Keratinocyte (primary cell): ENCODE data around the gene OR8K1. TPM values are rescaled to one million over a fixed set of nuclear protein-coding genes. Genes with fewer than 3 reads are reported as not detected.

Experiments used
- DNase-seq: peaks from one replicate; pipeline ENCODE4 v3.0.0-alpha.2; 2011; ENCODE audit warnings: low read depth, missing footprints, low spot score
- FAIRE-seq: peaks from 2 replicates; lab custom pipeline; 2011; peaks lifted over from hg19 to GRCh38; lab: Jason Lieb, UNC
- H2AFZ ChIP-seq: 2 replicates; pipeline ENCODE4 v1.6.0; 2012; ENCODE audit warnings: low read length, control low read depth, inconsistent platforms; ENCODE audit not compliant: control insufficient read depth
- H3K27ac ChIP-seq: 2 replicates; pipeline ENCODE4 v1.5.1; 2011; ENCODE audit warnings: low read length; ENCODE audit not compliant: control insufficient read depth, insufficient read depth
- H3K27me3 ChIP-seq: 3 replicates; pipeline ENCODE4 v1.6.0; 2011; ENCODE audit warnings: low read length; ENCODE audit not compliant: control insufficient read depth, insufficient read depth; ENCODE audit errors: extremely low read depth
- H3K36me3 ChIP-seq, 2 experiments: 2 replicates in 1 of 2; 3 replicates in 1 of 2; pipeline ENCODE4 v1.5.1; 2011; ENCODE audit warnings: low read length in 2 of 2, mild to moderate bottlenecking in 1 of 2; ENCODE audit not compliant: control insufficient read depth in 2 of 2, insufficient read depth in 2 of 2; ENCODE audit errors: extremely low read depth in 1 of 2
- H3K4me1 ChIP-seq: 3 replicates; pipeline ENCODE4 v1.5.1; 2011; ENCODE audit warnings: low read length; ENCODE audit not compliant: control insufficient read depth, insufficient read depth; ENCODE audit errors: extremely low read depth
- H3K4me2 ChIP-seq: 3 replicates; pipeline ENCODE4 v1.6.0; 2011; ENCODE audit warnings: low read depth, low read length; ENCODE audit not compliant: control insufficient read depth, insufficient read depth; ENCODE audit errors: extremely low read depth
- H3K4me3 ChIP-seq, 3 experiments: fragments of 200-600 bp in 1 of 3; sonication (generic) in 1 of 3; 2 replicates in 2 of 3; 3 replicates in 1 of 3; pipeline ENCODE4 v1.5.1; 2011 to 2016; ENCODE audit warnings: low read length in 3 of 3, mild to moderate bottlenecking in 3 of 3, control low read depth in 2 of 3, inconsistent platforms in 1 of 3, low read depth in 1 of 3, mixed read lengths in 1 of 3, mixed run types in 1 of 3, moderate library complexity in 1 of 3; ENCODE audit not compliant: control insufficient read depth in 2 of 3, insufficient read depth in 2 of 3; ENCODE audit errors: extremely low read depth in 1 of 3
- H3K79me2 ChIP-seq: 2 replicates; pipeline ENCODE4 v1.6.0; 2012; ENCODE audit warnings: low read length; ENCODE audit not compliant: control insufficient read depth, insufficient read depth
- H3K9ac ChIP-seq: 3 replicates; pipeline ENCODE4 v1.6.0; 2011; ENCODE audit warnings: low read length; ENCODE audit not compliant: control insufficient read depth, insufficient read depth; ENCODE audit errors: extremely low read depth
- H3K9me1 ChIP-seq: 3 replicates; pipeline ENCODE4 v1.6.0; 2011; ENCODE audit warnings: low read length; ENCODE audit not compliant: control insufficient read depth, insufficient read depth; ENCODE audit errors: extremely low read depth
- H3K9me3 ChIP-seq: 2 replicates; pipeline ENCODE4 v1.5.1; 2012; ENCODE audit warnings: low read depth, low read length; ENCODE audit not compliant: control insufficient read depth
- H4K20me1 ChIP-seq: 3 replicates; pipeline ENCODE4 v1.6.0; 2011; ENCODE audit warnings: low read length; ENCODE audit not compliant: control insufficient read depth, insufficient read depth; ENCODE audit errors: extremely low read depth
- EZH2 ChIP-seq: IDR thresholded peaks from one replicate; pipeline ENCODE4 v1.6.1; 2012; ENCODE audit warnings: inconsistent platforms, mild to moderate bottlenecking, low read length, moderate library complexity
- dilution Hi-C: fragments of 300-500 bp; cut with MboI; formaldehyde crosslinking; loops from one replicate; pipeline ENCODE4 v1.7.0; 2020; ENCODE audit warnings: low sequenced_read_pairs; ENCODE audit not compliant: extremely low pct_ligation_motif_present
- polyA plus RNA-seq, 5 experiments: library from polyadenylated mRNA; depleted of rRNA in 3 of 5; stranded (reverse) in 3 of 5; stranded (forward) in 1 of 5; unstranded in 1 of 5; fragments of >200 nt; gene quantifications; 1 replicate in 1 of 5; 2 replicates in 3 of 5; 3 replicates in 1 of 5; pipeline versions ENCODE4 v1.2.1 to v1.2.3, GENCODE V29; 2011 to 2012; ENCODE audit warnings: missing spikeins in 2 of 5, low read depth in 1 of 5, low replicate concordance in 1 of 5
- TF ChIP-seq, protein P1 (sequence below), 3 experiments: IDR thresholded peaks in 1 of 3; conservative IDR thresholded peaks in 1 of 3; optimal IDR thresholded peaks in 1 of 3; 2 replicates in 2 of 3; 3 replicates in 1 of 3; pipeline versions ENCODE3 to v1.5.1; 2011; ENCODE audit warnings: low read length in 3 of 3, mild to moderate bottlenecking in 3 of 3, moderate library complexity in 2 of 3, control low read depth in 1 of 3, inconsistent platforms in 1 of 3; ENCODE audit not compliant: insufficient read depth in 2 of 3; ENCODE audit errors: extremely low read depth in 1 of 3

The OR8K1 gene
- polyA plus RNA-seq, 1 donor (not counting 4 experiments of a cell fraction or from before 2014, with no cell fraction given) = not detected

DNA sequence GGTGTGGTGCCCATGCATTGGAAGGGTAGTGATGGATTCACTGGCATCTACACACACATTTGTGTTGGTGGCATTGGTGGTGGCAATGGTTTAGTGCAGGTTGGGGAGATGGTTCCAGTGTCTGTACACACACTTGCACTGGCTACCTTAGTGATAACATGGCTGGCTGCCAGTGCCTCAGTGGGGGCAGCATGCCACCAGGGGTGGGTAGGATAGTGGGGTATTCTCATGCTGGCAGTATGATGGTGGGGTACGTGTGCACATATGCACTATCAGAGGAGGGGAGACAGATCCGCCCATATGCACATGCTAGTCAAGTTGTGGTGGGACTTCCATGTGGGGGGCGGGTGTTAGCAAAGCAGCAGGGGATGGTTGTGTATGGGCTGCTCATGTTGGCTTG lies 38.0 kb upstream of the OR8K1 start:
- DNase-seq (no peak), FAIRE-seq (no peak)
- H3K9me1 ChIP-seq = no peaks in the 10 kb centered on the region
- no peak overlapping the region for H3K27ac ChIP-seq
- no peak for TF ChIP-seq EZH2
- TF ChIP-seq, protein P1, sequence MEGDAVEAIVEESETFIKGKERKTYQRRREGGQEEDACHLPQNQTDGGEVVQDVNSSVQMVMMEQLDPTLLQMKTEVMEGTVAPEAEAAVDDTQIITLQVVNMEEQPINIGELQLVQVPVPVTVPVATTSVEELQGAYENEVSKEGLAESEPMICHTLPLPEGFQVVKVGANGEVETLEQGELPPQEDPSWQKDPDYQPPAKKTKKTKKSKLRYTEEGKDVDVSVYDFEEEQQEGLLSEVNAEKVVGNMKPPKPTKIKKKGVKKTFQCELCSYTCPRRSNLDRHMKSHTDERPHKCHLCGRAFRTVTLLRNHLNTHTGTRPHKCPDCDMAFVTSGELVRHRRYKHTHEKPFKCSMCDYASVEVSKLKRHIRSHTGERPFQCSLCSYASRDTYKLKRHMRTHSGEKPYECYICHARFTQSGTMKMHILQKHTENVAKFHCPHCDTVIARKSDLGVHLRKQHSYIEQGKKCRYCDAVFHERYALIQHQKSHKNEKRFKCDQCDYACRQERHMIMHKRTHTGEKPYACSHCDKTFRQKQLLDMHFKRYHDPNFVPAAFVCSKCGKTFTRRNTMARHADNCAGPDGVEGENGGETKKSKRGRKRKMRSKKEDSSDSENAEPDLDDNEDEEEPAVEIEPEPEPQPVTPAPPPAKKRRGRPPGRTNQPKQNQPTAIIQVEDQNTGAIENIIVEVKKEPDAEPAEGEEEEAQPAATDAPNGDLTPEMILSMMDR (optimal IDR thresholded peaks at IDR 0.05 in 1 of 3, IDR thresholded peaks at IDR 0.05 in 1 of 3, conservative IDR thresholded peaks at IDR 0.05 in 1 of 3; ENCODE audit: extremely low read depth in 1 of 3, insufficient read depth in 2 of 3, low read length in 3 of 3) = no peak
- dilution Hi-C loops = no loop called here
- H3K27me3 ChIP-seq = no peaks in the 10 kb centered on the region
- no peaks in the 10 kb centered on the region for H4K20me1 ChIP-seq
- H3K4me1 ChIP-seq = no peaks in the 10 kb centered on the region
- H3K4me2 ChIP-seq = no peak overlapping the region
- peaks cover 2% of the 10 kb centered on the region for H3K9me3 ChIP-seq
- no peaks in the 10 kb centered on the region for H3K79me2 ChIP-seq
- no peaks in the 10 kb centered on the region for H3K36me3 ChIP-seq
- no peak overlapping the region for H3K4me3 ChIP-seq
- no peak overlapping the region for H2AFZ ChIP-seq
- no peak overlapping the region for H3K9ac ChIP-seq

DNA sequence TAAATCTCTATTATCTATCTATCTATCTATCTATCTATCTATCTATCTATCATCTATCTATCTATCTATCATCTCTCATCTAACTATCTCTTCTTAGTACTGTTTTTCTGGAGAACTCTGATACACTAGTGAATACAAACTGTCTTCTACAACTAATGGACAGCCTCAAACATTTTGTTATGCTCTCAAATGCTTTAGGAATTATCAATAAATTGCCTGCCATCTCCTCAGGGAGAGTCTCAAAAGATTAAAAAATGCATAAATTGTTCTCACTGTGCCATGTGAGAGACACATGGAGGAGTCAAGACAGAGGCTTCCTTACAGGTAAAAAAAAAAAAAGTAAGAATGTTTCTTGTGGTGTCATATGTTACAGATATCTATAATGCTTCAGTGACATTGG lies 31.0 kb upstream of the OR8K1 start, which contains the start of gene OR8K3:
Gene OR8K3, plus strand, starts transcription at position 301 of the 400 bp plus-strand sequence. CDS start 3,163 bp downstream, outside the sequence.
- Histone ChIP-seq H3K9me3 (peaks cover 2% of the 10 kb centered on the region), H3K27me3 (no peaks in the 10 kb centered on the region), H3K9me1 (no peaks in the 10 kb centered on the region), H3K9ac (no peak within 1 kb of the TSS), H3K4me2 (no peak within 1 kb of the TSS), H3K4me1 (no peaks in the 10 kb centered on the region), H3K27ac (no peak within 1 kb of the TSS), H2AFZ (no peak within 1 kb of the TSS), H4K20me1 (no peaks in the 10 kb centered on the region), H3K4me3 (no peak within 1 kb of the TSS), H3K79me2 (no peaks in the 10 kb centered on the region), H3K36me3 (no peaks in the 10 kb centered on the region)
- DNase-seq = no peak
- no peak for TF ChIP-seq EZH2
- TF ChIP-seq, protein P1 (optimal IDR thresholded peaks at IDR 0.05 in 1 of 3, IDR thresholded peaks at IDR 0.05 in 1 of 3, conservative IDR thresholded peaks at IDR 0.05 in 1 of 3; ENCODE audit: extremely low read depth in 1 of 3, insufficient read depth in 2 of 3, low read length in 3 of 3) = no peak
- FAIRE-seq = no peak
- dilution Hi-C loops = no loop called here
